IMR-90 (cell line): Measurements from ENCODE around the gene EIF2B4. TPM values are rescaled to one million over a fixed set of nuclear protein-coding genes. Genes with fewer than 3 reads are reported as not detected.

Experiments used
- ATAC-seq: fragments of 200-7000 bp; cut with Tn5 transposase; 2 replicates; pipeline ENCODE4 v1.9.1; 2020; ENCODE audit warnings: low read depth, mild to moderate bottlenecking, moderate library complexity
- BruUV-seq: library from RNA; stranded (reverse); fragments of 400-500 nt; replicated peaks from 2 replicates; lab custom pipeline; 2021; lab: Mats Ljungman, UMichigan
- CTCF ChIA-PET: fragments of 300-600 bp; formaldehyde crosslinking; extraction: SDS; loops from one replicate; lab custom pipeline; 2021; ENCODE audit warnings: antibody characterized with exemption; lab: Yijun Ruan, JAX
- POLR2A ChIA-PET: fragments of 300-600 bp; sonication (Branson Sonifier 250); formaldehyde crosslinking; loops from one replicate; lab custom pipeline; 2022; ENCODE audit warnings: antibody characterized with exemption; ENCODE audit not compliant: unreplicated experiment; lab: Charles Lee
- DNase-seq: peaks from one replicate; pipeline ENCODE4 v3.0.0; 2013
- H2AFZ ChIP-seq: replicated peaks from 2 replicates; pipeline ENCODE3; 2013; ENCODE audit warnings: low read length, mild to moderate bottlenecking; ENCODE audit not compliant: poor library complexity
- H2AK5ac ChIP-seq: 2 replicates; pipeline ENCODE4 v1.6.1; 2013; ENCODE audit warnings: low read depth, low read length, inconsistent platforms
- H2AK9ac ChIP-seq: replicated peaks from 2 replicates; pipeline ENCODE3; 2013; ENCODE audit warnings: mild to moderate bottlenecking, low read depth, low read length, moderate library complexity; ENCODE audit not compliant: poor library complexity
- H2BK120ac ChIP-seq: 2 replicates; pipeline ENCODE4 v1.6.1; 2013; ENCODE audit warnings: low read depth, low read length, inconsistent platforms
- H2BK15ac ChIP-seq: 3 replicates; pipeline ENCODE4 v1.6.1; 2013; ENCODE audit warnings: low read depth, low read length, inconsistent platforms
- H2BK20ac ChIP-seq: 2 replicates; pipeline ENCODE4 v1.6.1; 2013; ENCODE audit warnings: low read depth, mild to moderate bottlenecking, inconsistent platforms, low read length, moderate library complexity
- H2BK5ac ChIP-seq: 2 replicates; pipeline ENCODE4 v1.6.1; 2013; ENCODE audit warnings: mild to moderate bottlenecking, low read depth, low read length, inconsistent platforms; ENCODE audit not compliant: poor library complexity, severe bottlenecking
- H3K14ac ChIP-seq: replicated peaks from 2 replicates; pipeline ENCODE4 v1.6.1; 2013; ENCODE audit warnings: low read depth, low read length, inconsistent platforms
- H3K18ac ChIP-seq: 2 replicates; pipeline ENCODE4 v1.6.1; 2013; ENCODE audit warnings: low read depth, low read length, control low read depth
- H3K23ac ChIP-seq: 2 replicates; pipeline ENCODE4 v1.6.1; 2013; ENCODE audit warnings: low read depth, low read length, inconsistent platforms
- H3K27ac ChIP-seq: 2 replicates; pipeline ENCODE4 v1.5.1; 2013; ENCODE audit warnings: mild to moderate bottlenecking, control low read depth, low read length; ENCODE audit not compliant: insufficient read depth
- H3K27me3 ChIP-seq: 2 replicates; pipeline ENCODE4 v1.6.1; 2013; ENCODE audit warnings: low read length; ENCODE audit not compliant: control insufficient read depth, insufficient read depth
- H3K36me3 ChIP-seq: 2 replicates; pipeline ENCODE4 v1.6.1; 2013; ENCODE audit warnings: low read length, mixed read lengths; ENCODE audit not compliant: control insufficient read depth, insufficient read depth
- H3K4ac ChIP-seq: 2 replicates; pipeline ENCODE4 v1.6.1; 2013; ENCODE audit warnings: low read depth, low read length, inconsistent platforms
- H3K4me1 ChIP-seq: 2 replicates; pipeline ENCODE4 v1.6.1; 2013; ENCODE audit warnings: low read length, mixed read lengths; ENCODE audit not compliant: control insufficient read depth, insufficient read depth
- H3K4me2 ChIP-seq: 2 replicates; pipeline ENCODE4 v1.6.1; 2013; ENCODE audit warnings: low read depth, mild to moderate bottlenecking, control low read depth, low read length, moderate library complexity
- H3K4me3 ChIP-seq: 2 replicates; pipeline ENCODE4 v1.5.1; 2013; ENCODE audit warnings: low read depth, mild to moderate bottlenecking, control low read depth, low read length, moderate library complexity; ENCODE audit not compliant: insufficient read depth
- H3K56ac ChIP-seq: 2 replicates; pipeline ENCODE4 v1.6.1; 2013; ENCODE audit warnings: low read length, inconsistent platforms; ENCODE audit not compliant: insufficient read depth; ENCODE audit errors: extremely low read depth
- H3K79me1 ChIP-seq, 2 experiments: 2 replicates each; pipeline ENCODE4 v1.6.1; 2013; ENCODE audit warnings: low read length in 2 of 2, inconsistent platforms in 1 of 2, low read depth in 1 of 2
- H3K9ac ChIP-seq: 2 replicates; pipeline ENCODE4 v1.6.1; 2013; ENCODE audit warnings: low read depth, low read length, control low read depth
- H3K9me1 ChIP-seq: 2 replicates; pipeline ENCODE4 v1.6.1; 2013; ENCODE audit warnings: low read length, inconsistent platforms; ENCODE audit not compliant: insufficient read depth
- H3K9me3 ChIP-seq: 2 replicates; pipeline ENCODE4 v1.6.1; 2013; ENCODE audit warnings: low read length; ENCODE audit not compliant: control insufficient read depth, insufficient read depth
- H4K20me1 ChIP-seq: 2 replicates; pipeline ENCODE4 v1.6.1; 2013; ENCODE audit warnings: low read length, inconsistent platforms; ENCODE audit not compliant: insufficient read depth
- H4K5ac ChIP-seq: 2 replicates; pipeline ENCODE4 v1.6.1; 2013; ENCODE audit warnings: mild to moderate bottlenecking, low read depth, low read length, control low read depth
- H4K8ac ChIP-seq, 2 experiments: 2 replicates each; pipeline ENCODE4 v1.6.1; 2013; ENCODE audit warnings: low read depth in 2 of 2, low read length in 2 of 2, control low read depth in 1 of 2, inconsistent platforms in 1 of 2
- H4K91ac ChIP-seq: 2 replicates; pipeline ENCODE4 v1.6.1; 2013; ENCODE audit warnings: low read depth, low read length, inconsistent platforms; ENCODE audit not compliant: insufficient read depth
- BHLHE40 ChIP-seq: fragments of 150-350 bp; IDR thresholded peaks from 2 replicates; pipeline ENCODE4 v1.6.1; 2016; ENCODE audit warnings: mild to moderate bottlenecking, low read depth, low read length
- CEBPB ChIP-seq: IDR thresholded peaks from 2 replicates; pipeline ENCODE4 v1.6.1; 2012; ENCODE audit warnings: low read depth, low read length, improper control_type of control experiment
- CTCF ChIP-seq: conservative IDR thresholded peaks from 2 replicates; pipeline ENCODE4 v1.5.1; 2012; ENCODE audit warnings: mild to moderate bottlenecking, low read depth, low read length, improper control_type of control experiment
- FOS ChIP-seq: fragments of 150-350 bp; IDR thresholded peaks from 2 replicates; pipeline ENCODE4 v1.6.1; 2016; ENCODE audit warnings: low read depth, low read length
- MAFK ChIP-seq: IDR thresholded peaks from 2 replicates; pipeline ENCODE4 v1.6.1; 2012; ENCODE audit warnings: low read depth, low read length, improper control_type of control experiment
- MAZ ChIP-seq: IDR thresholded peaks from 2 replicates; pipeline ENCODE4 v1.6.1; 2012; ENCODE audit warnings: low read depth, mild to moderate bottlenecking, low read length, improper control_type of control experiment, moderate library complexity, borderline replicate concordance
- MXI1 ChIP-seq: IDR thresholded peaks from 2 replicates; pipeline ENCODE4 v1.6.1; 2012; ENCODE audit warnings: low read depth, mild to moderate bottlenecking, low read length, moderate library complexity, borderline replicate concordance
- NFE2L2 ChIP-seq: fragments of 150-350 bp; IDR thresholded peaks from 2 replicates; pipeline ENCODE4 v1.6.1; 2016; ENCODE audit warnings: low read depth, mild to moderate bottlenecking, low read length
- POLR2A ChIP-seq: IDR thresholded peaks from 2 replicates; pipeline ENCODE4 v1.6.1; 2012; ENCODE audit warnings: mild to moderate bottlenecking, low read depth, low read length
- RAD21 ChIP-seq: IDR thresholded peaks from 2 replicates; pipeline ENCODE4 v1.6.1; 2012; ENCODE audit warnings: low read length, improper control_type of control experiment
- RFX5 ChIP-seq: IDR thresholded peaks from 2 replicates; pipeline ENCODE4 v1.8.0; 2012; ENCODE audit warnings: low read depth, mild to moderate bottlenecking, low read length, moderate library complexity
- SMC3 ChIP-seq: fragments of 150-350 bp; IDR thresholded peaks from 2 replicates; pipeline ENCODE4 v1.6.1; 2016; ENCODE audit warnings: low read depth, mild to moderate bottlenecking, antibody characterized with exemption, low read length, moderate library complexity
- USF2 ChIP-seq: fragments of 150-350 bp; IDR thresholded peaks from 2 replicates; pipeline ENCODE4 v1.6.1; 2017; ENCODE audit warnings: mild to moderate bottlenecking, antibody characterized with exemption, low read length, low read depth
- WGBS, 2 experiments: methylation state at CpG; one replicate each; pipeline versions ENCODE4 v1.1.5 to v1.1.7; 2013; ENCODE audit warnings: missing lambda C conversion rate in 2 of 2; ENCODE audit not compliant: insufficient read length in 1 of 2; ENCODE audit errors: extremely low coverage in 2 of 2; 5-methylcytosine and 5-hydroxymethylcytosine counted together
- dilution Hi-C: fragments of 300-500 bp; cut with HindIII; formaldehyde crosslinking; loops from one replicate; pipeline ENCODE4 v1.14.3; 2018; ENCODE audit warnings: low sequenced_read_pairs; ENCODE audit not compliant: unreplicated experiment
- in situ Hi-C: fragments of 300-500 bp; cut with MboI; formaldehyde crosslinking; loops from 3 replicates; pipeline ENCODE4 v1.14.3; 2019; ENCODE audit warnings: low sequenced_read_pairs, inconsistent platforms, mixed read lengths
- intact Hi-C: fragments of 100-400 bp; cut with micrococcal nuclease; formaldehyde crosslinking; loops from 2 replicates; pipeline ENCODE4 v1.10.0; 2022
- polyA plus RNA-seq, 3 experiments: library from polyadenylated mRNA; depleted of rRNA; stranded (reverse); fragments of >200 nt; gene quantifications; 2 replicates each; pipeline ENCODE4 v1.2.3, GENCODE V29; 2012; ENCODE audit warnings: low replicate concordance in 1 of 3
- total RNA-seq: library from RNA; depleted of rRNA; stranded (reverse); fragments of >200 nt; gene quantifications from 2 replicates; pipeline ENCODE4 v1.2.3, GENCODE V29; 2012

EIF2B4 gene
- total and polyA plus RNA-seq, 2 of the 4 experiments (the other 2 are of a cell fraction) = 40.3 to 47.9 TPM

GRCh38 chr2:27363933-27364332 lies 6.2 kb downstream of the EIF2B4 start:
- Histone ChIP-seq H2AK5ac (no peak overlapping the region), H3K9me1 (no peaks in the 10 kb centered on the region), H3K36me3 (peaks cover 39% of the 10 kb centered on the region), H3K4me3 (no peak overlapping the region), H4K5ac (no peak overlapping the region), H2BK120ac (no peak overlapping the region), H4K20me1 (no peaks in the 10 kb centered on the region), H3K18ac (no peak overlapping the region), H3K9me3 (no peaks in the 10 kb centered on the region), H3K4me1 (no peaks in the 10 kb centered on the region), H3K56ac (no peak overlapping the region), H3K27ac (no peak overlapping the region), H4K91ac (no peak overlapping the region), H4K8ac (no peak overlapping the region), H3K4me2 (no peak overlapping the region), H2AK9ac (no peak overlapping the region), H3K14ac (no peak overlapping the region), H3K27me3 (no peaks in the 10 kb centered on the region), H2BK20ac (no peak overlapping the region), H3K9ac (no peak overlapping the region), H3K79me1 (peaks cover 7 to 24% of the 10 kb centered on the region in 2 experiments), H3K23ac (no peak overlapping the region), H2AFZ (no peak overlapping the region), H2BK15ac (no peak overlapping the region), H2BK5ac (no peak overlapping the region), H3K4ac (no peak overlapping the region)
- TF ChIP-seq BHLHE40 (no peak), FOS (no peak), USF2 (no peak), MAZ (no peak), CEBPB (no peak), CTCF (no peak), SMC3 (no peak), NFE2L2 (no peak), MXI1 (no peak), MAFK (no peak), POLR2A (no peak), RAD21 (no peak), RFX5 (no peak)
- ChIA-PET POLR2A (no interaction called here), CTCF (no interaction called here)
- DNase-seq (no peak), ATAC-seq (no peak)
- no CpG with 5 or more reads among the region's 2 CpGs for WGBS, 2 experiments
- no TSS peak for BruUV-seq
- in situ Hi-C loops (no loop called here), intact Hi-C loops (no loop called here), dilution Hi-C loops (no loop called here)
